ENCODE results near the gene MRPL14.
A peak's percentile ranks its signal among the peaks of the same experiment; 100 is the strongest.

The MRPL14 gene

GRCh38 chr6:44078219-44078826 lies 48.9 kb downstream of the MRPL14 start:
- DNase-seq, result no peak

- no peak for DNase-seq
Observed at GRCh38 chr6:44077214-44077946, 49.9 kb downstream of the MRPL14 start.

- no peak for DNase-seq
Observed at GRCh38 chr6:44076356-44077213, 50.7 kb downstream of the MRPL14 start.

- no peak for DNase-seq
Observed at GRCh38 chr6:44075647-44076355, 51.5 kb downstream of the MRPL14 start.

GRCh38 chr6:44074813-44075646 lies 52.2 kb downstream of the MRPL14 start:
- DNase-seq, result no peak

- DNase-seq, result peak; percentile 58 to 63
Observed at GRCh38 chr6:44074439-44074812, 52.8 kb downstream of the MRPL14 start.

- no peak for DNase-seq
Observed at GRCh38 chr6:44073612-44074438, 53.4 kb downstream of the MRPL14 start.

- DNase-seq, result peak; percentile 61 to 71
Observed at GRCh38 chr6:44072959-44073611, 54.2 kb downstream of the MRPL14 start.

GRCh38 chr6:44072452-44072958 lies 54.7 kb downstream of the MRPL14 start:
- no peak for DNase-seq

- no peak for DNase-seq
Observed at GRCh38 chr6:44071670-44072451, 55.4 kb downstream of the MRPL14 start.

GRCh38 chr6:44068607-44069296 lies 58.5 kb downstream of the MRPL14 start:
- no peak for DNase-seq

GRCh38 chr6:44067173-44068139 lies 59.8 kb downstream of the MRPL14 start:
- no peak for DNase-seq

- DNase-seq, result no peak
Observed at GRCh38 chr6:44066394-44067172, 60.7 kb downstream of the MRPL14 start.

- DNase-seq, result no peak
Observed at GRCh38 chr6:44065443-44066140, 61.7 kb downstream of the MRPL14 start.

GRCh38 chr6:44064948-44065272 lies 62.3 kb downstream of the MRPL14 start:
- DNase-seq, result no peak

Data from activated CD4-positive, alpha-beta T cell treated with anti-CD3 and anti-CD28 coated beads for 4 hours (primary cell).